ENCODE data around the gene HDAC11. TPM values are rescaled to one million over a fixed set of nuclear protein-coding genes. Genes with fewer than 3 reads are reported as not detected.

Gene HDAC11
- total and polyA plus RNA-seq, 4 donors = 12.3 to 17.3 (median 15.0) TPM

GRCh38 chr3:13492976-13493866 is 13.1 kb downstream of the HDAC11 start:
- H3K4me3 ChIP-seq = no peak overlapping the region
- no peaks in the 10 kb centered on the region for H3K27me3 ChIP-seq (ENCODE audit: control insufficient read depth in 3 of 3, insufficient read depth in 3 of 3, low read length in 2 of 3)
- 90 to 92% methylated on average over 15 of the region's 15 CpGs for WGBS, 2 donors
- no peak for TF ChIP-seq CTCF (IDR thresholded peaks at IDR 0.05; ENCODE audit: control extremely low read depth, extremely low read depth)
- H3K4me1 ChIP-seq (ENCODE audit: control insufficient read depth in 5 of 5, insufficient read depth in 5 of 5, low read length in 5 of 5) = peaks cover 0 to 5% (median 2%) of the 10 kb centered on the region in 5 donors
- no peak overlapping the region for H3K9ac ChIP-seq (ENCODE audit: insufficient read depth in 1 of 2, low read length in 2 of 2)
- peaks cover 0 to 10% (median 6%) of the 10 kb centered on the region in 4 donors for H3K36me3 ChIP-seq (ENCODE audit: control insufficient read depth in 4 of 4, insufficient read depth in 4 of 4, low read length in 4 of 4)
- ATAC-seq (ENCODE audit: insufficient read depth, low FRiP score) (no peak), DNase-seq (no peak)
- H3K9me3 ChIP-seq (ENCODE audit: control insufficient read depth in 4 of 4, insufficient read depth in 3 of 4, low read length in 3 of 4) = peaks cover 0 to 6% (median 0%) of the 10 kb centered on the region in 4 donors
- no peak overlapping the region for H3K27ac ChIP-seq (ENCODE audit: low read depth in 1 of 2, low read length in 1 of 2)

- TF ChIP-seq CTCF (IDR thresholded peaks at IDR 0.05; ENCODE audit: control extremely low read depth, extremely low read depth) = no peak
- 85 to 92% methylated on average over 15 of the region's 15 CpGs for WGBS, 2 donors
- H3K4me1 ChIP-seq (ENCODE audit: control insufficient read depth in 5 of 5, insufficient read depth in 5 of 5, low read length in 5 of 5) = peaks cover 0 to 5% (median 2%) of the 10 kb centered on the region in 5 donors
- H3K27me3 ChIP-seq (ENCODE audit: control insufficient read depth in 3 of 3, insufficient read depth in 3 of 3, low read length in 2 of 3) = no peaks in the 10 kb centered on the region
- H3K9me3 ChIP-seq (ENCODE audit: control insufficient read depth in 4 of 4, insufficient read depth in 3 of 4, low read length in 3 of 4) = peaks cover 0 to 6% (median 0%) of the 10 kb centered on the region in 4 donors
- H3K9ac ChIP-seq (ENCODE audit: insufficient read depth in 1 of 2, low read length in 2 of 2) = no peak overlapping the region
- no peak for ATAC-seq (ENCODE audit: insufficient read depth, low FRiP score)
- H3K36me3 ChIP-seq (ENCODE audit: control insufficient read depth in 4 of 4, insufficient read depth in 4 of 4, low read length in 4 of 4) = peaks cover 0 to 13% (median 6%) of the 10 kb centered on the region in 4 donors
- no peak overlapping the region for H3K4me3 ChIP-seq
- no peak overlapping the region for H3K27ac ChIP-seq (ENCODE audit: low read depth in 1 of 2, low read length in 1 of 2)
- DNase-seq = no peak
These were observed 13.8 kb downstream of the HDAC11 start for GRCh38 chr3:13493867-13494441.

GRCh38 chr3:13494463-13495350 is 14.6 kb downstream of the HDAC11 start:
- Histone ChIP-seq H3K27me3 (ENCODE audit: control insufficient read depth in 3 of 3, insufficient read depth in 3 of 3, low read length in 2 of 3) (no peaks in the 10 kb centered on the region), H3K9me3 (ENCODE audit: control insufficient read depth in 4 of 4, insufficient read depth in 3 of 4, low read length in 3 of 4) (peaks cover 0 to 4% (median 0%) of the 10 kb centered on the region in 4 donors), H3K9ac (ENCODE audit: insufficient read depth in 1 of 2, low read length in 2 of 2) (no peak overlapping the region), H3K36me3 (ENCODE audit: control insufficient read depth in 4 of 4, insufficient read depth in 4 of 4, low read length in 4 of 4) (peaks cover 0 to 16% (median 6%) of the 10 kb centered on the region in 4 donors), H3K4me3 (no peak overlapping the region), H3K4me1 (ENCODE audit: control insufficient read depth in 5 of 5, insufficient read depth in 5 of 5, low read length in 5 of 5) (peaks cover 0 to 5% (median 2%) of the 10 kb centered on the region in 5 donors), H3K27ac (ENCODE audit: low read depth in 1 of 2, low read length in 1 of 2) (no peak overlapping the region)
- DNase-seq (peak in 1 of 3 donors; percentile 19), ATAC-seq (ENCODE audit: insufficient read depth, low FRiP score) (no peak)
- WGBS, 2 donors = 72 to 79% methylated on average over 11 of the region's 11 CpGs
- TF ChIP-seq CTCF (IDR thresholded peaks at IDR 0.05; ENCODE audit: control extremely low read depth, extremely low read depth) = no peak

Measured in lung (tissue), 12 donors.